HG03575 (cell line): ENCODE measurements around the gene ITIH4.

Experiments used
- ATAC-seq: cut with Tn5 transposase; IDR thresholded peaks from one replicate; pipeline ENCODE4 v1.9.1; 2021; ENCODE audit not compliant: unreplicated experiment, insufficient number of reproducible peaks, low FRiP score; ENCODE audit errors: extremely low read depth

Gene ITIH4

DNA sequence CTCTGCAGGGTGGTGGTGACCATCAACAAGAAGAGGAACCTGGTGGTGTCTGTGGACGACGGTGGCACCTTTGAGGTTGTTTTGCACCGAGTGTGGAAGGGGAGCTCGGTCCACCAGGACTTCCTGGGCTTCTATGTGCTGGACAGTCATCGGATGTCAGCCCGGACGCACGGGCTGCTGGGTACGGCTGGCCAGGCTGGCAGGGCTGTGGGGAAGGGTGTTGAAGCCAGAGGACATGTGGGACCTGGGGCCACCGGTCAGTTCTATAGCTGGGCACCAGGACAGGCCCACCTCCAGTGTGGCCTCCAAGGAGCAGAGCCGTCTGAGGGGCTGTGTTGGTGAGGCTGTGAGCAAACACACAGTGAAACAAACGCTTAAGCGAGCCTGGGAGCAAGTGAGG is 39.7 kb downstream of the ITIH4 start:
- no peak for ATAC-seq

DNA sequence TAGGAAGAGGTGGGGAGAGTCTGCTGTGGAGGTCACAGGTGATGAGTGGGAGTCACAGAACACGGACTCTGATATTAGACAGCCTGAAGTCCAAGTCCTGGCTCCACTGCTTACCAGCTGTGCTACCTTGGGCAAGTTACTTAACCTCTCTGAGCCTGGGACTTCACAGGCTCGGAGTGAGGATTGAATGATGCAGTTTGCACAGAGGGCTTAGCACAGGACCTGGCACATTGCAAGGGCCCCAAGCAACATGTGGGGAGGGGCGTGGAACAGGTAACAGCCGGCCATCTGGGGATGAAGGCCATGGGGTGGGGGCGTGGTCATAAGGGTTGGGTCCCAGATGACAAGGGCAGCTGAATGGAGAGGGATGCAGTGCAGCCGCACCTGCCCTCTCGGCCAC is 40.1 kb downstream of the ITIH4 start:
- ATAC-seq: no peak

DNA sequence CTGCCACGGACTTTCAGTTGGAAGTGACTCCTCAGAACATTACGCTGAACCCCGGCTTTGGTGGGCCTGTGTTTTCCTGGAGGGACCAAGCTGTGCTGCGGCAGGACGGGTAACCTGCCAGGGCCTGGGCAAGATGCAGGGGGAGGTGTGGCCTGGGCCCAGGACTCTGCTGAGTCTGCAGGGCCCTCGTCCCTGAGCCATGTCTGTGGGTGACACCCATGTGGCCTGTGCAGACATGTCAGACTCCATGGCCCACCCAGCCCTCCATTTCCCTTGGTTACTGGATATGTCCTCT is 40.8 kb downstream of the ITIH4 start:
- no peak for ATAC-seq

DNA sequence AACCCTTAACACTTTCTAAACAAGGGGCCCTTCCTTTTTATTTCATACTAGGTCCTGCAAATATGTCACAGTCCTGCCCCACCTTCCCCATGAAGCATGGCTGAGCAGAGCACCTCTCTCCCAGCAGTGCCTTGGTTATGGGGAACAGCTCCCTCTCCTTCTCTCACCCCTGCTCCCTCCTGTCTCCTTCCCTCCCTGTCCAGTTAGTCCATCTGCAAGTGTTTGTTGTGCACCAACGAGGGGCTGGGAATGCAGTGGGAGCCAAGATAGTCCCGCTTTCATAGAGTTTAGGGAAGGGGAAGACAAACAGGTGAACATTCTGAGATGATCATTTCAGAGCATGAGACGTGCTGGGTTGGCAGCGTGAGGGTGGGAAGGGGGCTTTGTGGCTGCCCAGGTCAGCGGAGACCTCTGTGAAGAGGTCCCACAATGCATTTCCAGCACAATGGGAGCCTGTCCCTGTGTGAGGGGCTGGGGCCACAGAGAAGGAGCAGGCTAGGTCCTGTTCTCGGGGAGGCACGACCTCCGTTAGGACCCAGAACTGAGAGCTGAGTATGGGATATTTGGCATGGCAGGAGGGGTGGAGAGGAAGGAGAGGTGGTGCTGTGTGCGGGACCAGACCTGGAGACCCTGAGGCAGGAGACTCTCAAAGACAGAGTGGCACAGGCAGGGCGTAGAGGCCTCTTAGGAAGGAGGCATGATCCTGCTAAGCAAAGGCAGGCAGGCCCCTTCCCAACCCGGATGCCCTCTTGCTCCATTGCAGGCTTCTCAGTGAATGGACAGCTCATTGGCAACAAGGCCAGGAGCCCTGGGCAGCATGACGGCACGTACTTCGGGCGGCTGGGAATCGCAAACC is 41.4 kb downstream of the ITIH4 start:
- no peak for ATAC-seq

DNA sequence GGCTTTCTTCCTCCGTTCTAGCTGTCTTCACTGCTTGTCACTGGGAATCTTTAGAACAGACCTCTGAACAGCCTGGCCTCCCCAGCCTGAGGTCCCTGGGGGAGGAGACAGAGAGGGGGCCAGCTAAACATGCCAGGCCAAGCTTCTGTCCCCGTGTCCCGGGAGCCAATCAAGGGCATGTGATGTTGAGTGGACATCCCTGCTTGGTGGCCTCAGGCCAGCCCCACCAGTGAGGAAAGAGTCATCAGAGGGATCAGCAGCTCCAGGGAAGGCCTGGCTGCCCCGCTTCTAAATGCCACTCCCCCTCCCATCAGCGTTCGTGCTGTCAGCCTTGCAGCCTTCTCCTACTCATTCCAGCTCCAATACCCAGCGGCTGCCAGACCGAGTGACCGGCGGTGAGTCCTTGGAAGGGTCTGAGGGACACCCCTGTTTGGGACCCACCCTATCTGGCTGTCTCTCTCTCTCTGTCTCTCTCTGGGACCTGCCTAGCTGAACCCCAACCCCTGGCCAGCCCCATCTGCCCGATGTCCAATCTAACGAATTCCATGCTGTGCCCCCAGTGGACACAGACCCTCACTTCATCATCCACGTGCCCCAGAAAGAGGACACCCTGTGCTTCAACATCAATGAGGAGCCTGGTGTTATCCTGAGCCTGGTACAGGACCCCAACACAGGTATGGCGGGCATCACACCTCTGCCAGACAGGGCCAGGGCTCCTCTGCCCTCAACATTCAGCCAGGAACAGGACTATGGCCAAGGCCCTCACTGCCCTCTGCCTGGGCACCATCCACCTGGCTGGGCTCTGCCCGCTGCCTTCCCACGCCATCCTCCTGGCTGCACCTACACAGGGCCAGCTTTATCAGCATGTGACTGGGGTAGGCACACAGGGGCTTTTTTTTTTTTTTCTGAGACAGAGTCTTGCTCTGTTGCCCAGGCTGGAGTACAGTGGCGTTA is 42.5 kb downstream of the ITIH4 start:
- ATAC-seq: no peak

DNA sequence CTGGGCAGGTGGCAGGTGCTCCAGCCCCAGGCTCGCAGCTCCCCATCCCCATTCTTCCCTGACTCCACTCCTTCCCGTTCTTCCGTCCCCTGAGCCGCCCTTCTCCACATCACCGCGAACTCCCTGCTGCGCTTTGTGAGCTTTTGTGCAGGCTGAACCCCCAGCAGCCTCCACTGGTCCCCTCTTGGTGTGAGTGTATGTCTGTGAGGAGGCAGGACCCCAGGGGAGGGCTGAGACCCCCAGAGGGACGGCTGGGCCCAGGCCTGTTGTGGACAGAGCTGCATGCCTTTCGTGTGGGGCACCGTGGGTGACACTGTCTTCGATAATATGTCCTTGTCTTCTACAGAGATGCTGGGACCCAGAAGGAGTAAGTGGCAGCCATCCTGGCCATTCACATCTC is 43.2 kb downstream of the ITIH4 start:
- no peak for ATAC-seq

DNA sequence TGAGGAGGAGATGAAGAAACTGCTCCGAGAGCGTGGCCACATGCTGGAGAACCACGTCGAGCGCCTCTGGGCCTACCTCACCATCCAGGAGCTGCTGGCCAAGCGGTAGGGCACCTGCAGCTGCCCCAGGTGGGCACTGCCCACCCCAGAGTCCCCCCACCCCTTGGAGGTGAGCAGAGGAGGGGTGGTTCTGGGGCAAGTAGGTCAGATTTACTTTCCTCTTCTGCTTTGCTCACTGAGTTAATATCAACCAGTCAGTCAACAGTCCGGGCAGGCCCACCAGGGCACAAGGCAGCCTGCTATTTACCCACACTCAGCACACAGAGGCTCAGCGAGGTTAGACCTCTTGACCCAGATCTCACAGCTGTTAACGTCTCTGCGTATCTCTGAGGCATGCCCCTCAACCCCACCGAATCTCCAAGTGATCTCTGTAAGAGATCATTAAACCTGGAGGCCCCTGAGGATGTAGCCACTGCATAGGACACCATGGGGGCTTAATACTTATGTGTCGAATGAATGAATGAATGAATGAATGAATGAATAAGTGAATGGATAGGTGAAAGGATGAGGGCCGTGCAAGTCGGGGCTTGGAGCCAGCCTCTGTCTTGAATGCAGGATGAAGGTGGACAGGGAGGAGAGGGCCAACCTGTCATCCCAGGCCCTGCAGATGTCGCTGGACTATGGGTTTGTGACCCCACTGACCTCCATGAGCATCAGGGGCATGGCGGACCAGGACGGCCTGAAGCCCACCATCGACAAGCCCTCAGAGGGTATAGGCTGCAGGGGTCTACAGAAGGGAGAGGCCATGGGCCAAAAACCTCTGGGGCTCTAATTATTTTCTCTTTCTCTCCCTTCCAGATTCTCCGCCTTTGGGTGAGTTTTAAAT is 43.9 kb downstream of the ITIH4 start:
- ATAC-seq: no peak

DNA sequence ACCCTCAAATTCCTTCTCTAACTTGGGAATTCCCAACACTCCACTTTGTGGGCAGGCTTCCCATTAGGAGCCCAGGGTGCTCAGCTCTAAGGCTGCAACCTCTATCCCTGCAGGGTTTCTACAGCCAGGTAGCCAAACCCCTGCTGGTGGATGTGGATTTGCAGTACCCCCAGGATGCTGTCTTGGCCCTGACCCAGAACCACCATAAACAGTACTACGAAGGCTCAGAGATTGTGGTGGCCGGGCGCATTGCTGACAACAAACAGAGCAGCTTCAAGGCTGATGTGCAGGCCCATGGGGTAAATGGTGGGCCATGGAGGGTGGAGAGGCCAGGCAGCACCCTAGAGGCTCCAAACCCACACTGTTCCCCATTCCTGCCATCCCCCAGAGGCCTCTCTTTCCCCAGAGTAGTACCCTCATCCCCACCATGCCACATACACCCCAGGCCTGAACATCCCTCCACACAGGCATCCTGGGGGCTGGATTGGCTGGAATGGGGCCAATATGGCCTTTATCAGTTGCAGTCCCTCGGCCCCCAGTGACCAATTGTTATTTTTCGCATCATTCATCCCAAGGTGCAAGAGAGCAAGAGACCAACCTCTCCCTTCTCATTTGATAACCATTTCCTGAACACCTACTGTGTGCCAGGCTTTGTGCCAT is 45.4 kb downstream of the ITIH4 start:
- no peak for ATAC-seq

DNA sequence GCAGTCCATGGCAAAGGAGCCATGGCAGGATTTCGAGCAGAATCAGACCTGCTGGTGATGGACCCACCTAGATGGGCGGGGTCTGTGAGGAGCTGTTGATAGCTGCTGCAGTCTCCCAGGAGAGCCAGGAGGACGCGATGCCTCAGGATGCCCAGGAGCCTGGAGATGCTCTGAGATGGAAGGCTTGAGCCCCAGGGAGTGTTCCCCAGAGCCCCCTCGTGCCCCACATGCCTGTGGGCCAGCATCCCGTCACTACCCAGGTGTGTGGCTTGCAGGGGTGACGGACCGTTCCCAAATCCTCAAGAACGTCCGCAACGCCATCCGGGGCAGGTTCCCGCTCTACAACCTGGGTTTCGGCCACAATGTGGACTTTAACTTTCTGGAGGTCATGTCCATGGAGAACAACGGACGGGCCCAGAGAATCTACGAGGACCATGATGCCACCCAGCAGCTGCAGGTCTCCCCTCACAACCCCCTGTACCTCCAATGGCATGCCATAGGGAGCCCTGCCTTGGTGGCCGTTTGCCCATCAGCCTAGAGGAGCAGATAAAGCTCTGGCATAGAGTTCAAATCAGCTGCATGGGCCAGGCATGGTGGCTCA is 46.4 kb downstream of the ITIH4 start:
- no peak for ATAC-seq

DNA sequence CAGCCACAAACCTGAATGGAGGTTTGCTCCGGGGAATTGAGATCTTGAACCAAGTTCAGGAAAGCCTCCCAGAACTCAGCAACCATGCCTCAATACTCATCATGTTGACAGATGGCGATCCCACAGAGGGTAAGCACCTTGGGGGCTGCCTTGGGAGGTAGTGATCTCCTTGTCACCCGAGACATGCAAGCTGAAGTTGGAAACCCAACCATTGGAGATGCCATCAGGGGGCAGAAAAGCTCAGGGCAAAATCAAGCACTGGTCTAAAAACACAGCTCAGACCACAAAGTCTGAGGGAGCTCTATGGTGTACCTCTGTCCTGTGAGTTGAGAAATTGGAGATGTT is 47.3 kb downstream of the ITIH4 start:
- ATAC-seq: no peak

DNA sequence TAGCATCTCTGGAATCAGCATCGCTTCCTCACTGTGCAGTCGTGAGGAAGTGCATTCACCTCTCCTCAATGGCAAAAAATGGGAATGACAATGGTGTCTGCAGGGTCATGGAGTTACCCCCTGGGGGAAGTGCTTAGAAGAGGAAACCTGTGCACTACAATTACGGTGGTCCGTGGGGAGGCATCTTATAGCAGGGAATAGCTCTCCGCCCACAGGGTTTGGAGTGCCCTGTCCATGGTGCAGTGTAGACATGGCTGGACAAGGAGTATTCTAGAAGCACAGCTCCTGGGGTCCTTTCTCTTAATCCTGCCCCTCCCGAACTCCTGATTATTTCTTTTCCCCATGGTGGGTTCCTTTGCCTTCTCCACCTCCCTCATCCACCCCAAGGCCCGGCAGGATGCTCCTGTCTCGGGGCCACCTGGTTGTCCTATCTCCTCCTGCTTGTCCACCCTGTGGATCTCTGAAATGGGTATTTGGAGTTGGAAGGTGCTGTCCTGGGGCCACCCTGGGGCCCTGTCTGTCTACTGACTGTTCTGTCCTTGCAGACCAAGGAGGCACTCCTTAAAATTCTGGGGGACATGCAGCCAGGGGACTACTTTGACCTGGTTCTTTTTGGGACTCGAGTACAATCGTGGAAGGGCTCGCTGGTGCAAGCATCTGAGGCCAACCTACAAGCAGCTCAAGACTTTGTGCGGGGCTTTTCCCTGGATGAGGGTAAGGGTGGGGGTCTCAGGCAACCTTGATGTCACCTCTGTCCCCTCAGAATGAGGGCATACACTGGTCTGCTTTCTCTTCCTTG is 47.9 kb downstream of the ITIH4 start:
- no peak for ATAC-seq

DNA sequence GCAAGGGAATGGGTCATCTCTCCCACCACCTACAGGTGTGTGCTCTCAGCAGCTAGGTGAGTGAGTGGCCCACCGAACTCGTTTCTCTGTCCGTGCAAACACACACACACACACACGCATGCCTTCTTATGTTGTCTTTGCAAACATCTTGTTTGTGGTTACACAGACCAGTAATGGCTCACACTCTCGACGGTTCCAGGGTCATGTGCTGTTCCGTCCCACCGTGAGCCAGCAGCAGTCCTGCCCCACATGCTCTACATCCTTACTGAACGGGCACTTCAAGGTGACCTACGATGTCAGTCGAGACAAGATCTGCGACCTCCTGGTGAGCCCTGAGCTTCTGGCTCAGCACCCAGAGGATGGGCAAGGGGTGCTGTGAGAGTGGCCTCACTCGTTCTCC is 48.7 kb downstream of the ITIH4 start:
- no peak for ATAC-seq

DNA sequence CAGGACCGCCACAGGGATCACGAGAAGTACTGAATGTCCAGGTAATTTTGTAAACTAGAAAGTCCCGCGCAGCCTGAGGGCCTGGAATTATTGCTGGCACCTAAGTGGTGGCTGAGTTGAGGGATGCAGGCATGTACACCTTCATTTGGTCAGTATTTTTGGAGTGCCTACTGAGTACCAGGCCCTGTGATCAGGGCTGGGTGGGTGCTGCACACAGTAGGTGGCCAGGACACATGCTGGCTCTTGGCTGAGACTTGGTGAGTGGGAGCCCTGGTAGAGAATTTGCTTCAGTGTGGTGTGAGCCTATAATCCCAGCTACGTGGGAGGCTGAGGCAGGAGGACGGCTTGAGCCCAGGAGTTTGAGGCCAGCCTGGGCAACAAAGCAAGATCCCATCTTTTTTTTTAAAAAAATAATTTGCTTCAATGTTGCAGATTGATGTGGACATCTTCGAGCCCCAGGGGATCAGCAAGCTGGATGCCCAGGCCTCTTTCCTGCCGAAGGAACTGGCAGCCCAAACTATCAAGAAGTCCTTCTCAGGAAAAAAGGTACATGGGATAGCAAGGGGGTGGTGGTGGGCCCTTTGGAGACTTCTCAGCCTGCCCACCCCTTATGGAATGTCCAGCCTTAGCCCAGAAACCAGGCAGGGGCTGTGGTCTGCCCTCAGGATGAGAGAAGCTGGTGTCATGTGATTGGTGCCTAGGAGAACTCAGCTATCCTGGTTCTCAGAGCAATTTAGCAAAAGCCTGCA is 50.5 kb downstream of the ITIH4 start:
- no peak for ATAC-seq

DNA sequence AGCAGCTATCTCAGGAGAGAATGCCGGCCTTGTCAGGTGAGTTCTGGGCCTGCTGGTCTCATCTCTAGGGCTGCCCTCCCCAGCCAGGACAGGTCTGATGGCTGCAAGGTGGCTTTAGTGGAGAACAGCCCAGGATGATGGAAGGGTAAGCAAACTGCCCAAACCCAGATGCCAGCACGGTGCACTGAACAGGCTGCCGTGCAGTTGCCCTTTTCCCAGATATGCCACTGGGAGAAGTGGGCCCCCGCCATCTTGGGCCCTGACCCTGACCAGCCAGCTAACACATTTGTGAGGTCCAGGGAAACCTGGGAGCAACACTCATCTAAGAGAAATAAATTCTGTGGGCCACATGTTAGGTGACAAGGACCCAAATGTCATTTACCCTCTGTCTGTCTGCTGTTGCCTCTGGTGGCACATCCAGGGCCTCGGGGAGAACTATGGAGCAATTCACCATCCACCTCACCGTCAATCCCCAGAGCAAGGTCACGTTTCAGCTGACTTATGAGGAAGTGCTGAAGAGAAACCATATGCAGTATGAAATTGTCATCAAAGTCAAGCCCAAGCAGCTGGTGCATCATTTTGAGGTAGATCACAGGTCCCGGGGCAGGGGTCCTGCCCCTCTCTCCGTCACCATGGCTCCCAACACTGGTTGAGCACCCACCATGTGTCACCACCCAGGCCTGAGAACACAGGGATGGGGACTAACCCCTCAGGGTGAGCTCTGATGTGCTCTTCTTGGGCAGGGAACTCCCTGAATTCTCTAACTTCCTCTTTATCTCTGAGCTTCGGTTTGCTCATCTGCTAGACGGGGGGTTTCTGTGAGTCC is 51.2 kb downstream of the ITIH4 start:
- ATAC-seq: no peak

DNA sequence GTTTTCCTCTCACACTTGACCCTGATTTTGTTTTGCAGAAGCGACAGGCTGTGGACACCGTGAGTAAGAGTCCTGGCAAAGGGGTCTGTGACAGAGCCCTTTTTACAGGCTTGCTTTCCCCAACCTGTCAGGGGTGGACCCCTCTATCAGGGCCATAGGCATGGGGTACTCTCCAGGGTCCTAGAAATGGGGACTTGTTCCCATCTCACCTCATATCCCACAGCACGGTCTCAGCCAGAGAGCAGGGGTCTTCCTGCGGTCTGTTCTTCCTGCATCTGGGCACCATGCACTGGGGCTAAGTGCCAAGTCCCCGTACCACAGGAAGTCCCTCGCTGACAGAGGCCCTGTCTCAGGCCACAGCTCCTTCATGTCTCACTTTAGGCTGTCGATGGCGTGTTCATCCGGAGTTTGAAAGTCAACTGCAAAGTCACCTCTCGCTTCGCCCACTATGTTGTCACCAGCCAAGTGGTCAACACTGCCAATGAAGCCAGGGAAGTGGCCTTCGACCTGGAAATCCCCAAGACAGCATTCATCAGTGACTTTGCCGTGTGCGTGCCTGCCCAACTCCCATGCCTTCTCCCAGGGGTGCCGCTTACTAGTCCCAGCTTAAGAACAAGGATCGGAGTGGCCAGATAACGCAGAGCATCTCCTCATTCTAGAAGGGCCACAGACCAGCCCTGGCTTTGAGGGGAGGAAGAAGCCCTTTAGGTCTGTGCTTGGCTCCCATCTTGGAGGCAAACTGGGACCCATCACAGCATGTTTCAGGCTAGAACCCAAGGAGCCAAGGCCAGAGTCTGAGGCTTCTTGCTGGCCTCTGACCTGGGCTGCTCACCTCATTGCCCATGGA is 52.3 kb downstream of the ITIH4 start:
- ATAC-seq: no peak
